ENCODE data around the gene LUM.
"Not testable (repeated sequence)": the region's sequence is repeated elsewhere in the genome, so short reads cannot be mapped to it uniquely, and the experiment has no call there.

Gene LUM

DNA sequence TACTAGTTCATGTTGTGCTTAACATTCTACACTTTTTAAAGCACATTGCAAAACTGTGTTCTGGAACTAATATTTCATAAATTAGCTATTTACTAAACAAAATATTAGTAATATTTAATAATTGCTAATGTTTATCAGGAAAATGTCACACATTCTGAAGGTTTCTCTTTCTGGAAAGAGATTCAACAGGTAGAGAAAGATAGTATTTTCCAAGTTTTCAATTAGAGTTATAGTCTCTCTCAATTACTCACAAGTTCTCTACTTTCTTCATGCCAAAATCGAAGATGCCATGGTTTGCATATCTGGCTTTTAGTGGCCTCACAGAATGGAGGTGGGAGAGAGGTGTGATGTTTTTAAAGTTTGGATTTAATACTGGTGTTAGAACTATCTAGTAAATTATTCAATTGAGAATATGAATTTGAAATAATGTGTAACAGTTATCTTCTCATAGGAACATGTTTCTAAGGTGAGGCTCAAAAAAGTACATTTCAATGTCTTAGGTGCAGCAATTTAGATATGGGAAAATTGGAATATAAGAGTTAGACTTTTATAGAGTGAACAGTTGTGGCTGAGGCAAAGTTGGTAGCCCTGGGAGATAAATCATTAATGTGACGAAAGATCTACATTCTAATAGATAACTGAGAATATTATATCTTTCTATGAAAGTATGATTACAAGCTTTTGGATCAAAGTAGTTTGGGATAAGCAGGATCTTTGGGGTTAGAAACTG lies 1.5 kb downstream of the LUM start:
- DNase-seq (ENCODE audit: low read depth, low spot score), result no peak

DNA sequence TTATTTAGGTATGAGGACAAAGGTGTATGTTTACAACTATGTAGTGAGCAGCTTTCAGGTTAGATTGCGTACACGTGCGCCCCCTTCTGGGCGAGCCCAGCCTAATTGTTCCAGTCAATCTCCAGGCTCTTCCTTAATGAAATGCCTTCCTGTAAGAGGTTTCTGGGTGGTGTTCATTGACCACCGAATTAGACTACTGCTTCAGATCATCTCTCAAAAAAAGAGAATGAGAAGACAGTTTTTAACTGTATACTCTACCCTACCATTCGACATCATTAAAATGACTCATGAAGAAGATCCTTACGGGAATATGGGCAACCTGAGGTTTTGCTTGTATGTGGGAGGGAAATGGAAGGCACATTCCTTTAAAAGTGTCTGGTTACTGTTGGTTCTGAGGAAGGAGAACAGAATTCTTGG lies 2.1 kb downstream of the LUM start:
- no peak for DNase-seq (ENCODE audit: low read depth, low spot score)

DNA sequence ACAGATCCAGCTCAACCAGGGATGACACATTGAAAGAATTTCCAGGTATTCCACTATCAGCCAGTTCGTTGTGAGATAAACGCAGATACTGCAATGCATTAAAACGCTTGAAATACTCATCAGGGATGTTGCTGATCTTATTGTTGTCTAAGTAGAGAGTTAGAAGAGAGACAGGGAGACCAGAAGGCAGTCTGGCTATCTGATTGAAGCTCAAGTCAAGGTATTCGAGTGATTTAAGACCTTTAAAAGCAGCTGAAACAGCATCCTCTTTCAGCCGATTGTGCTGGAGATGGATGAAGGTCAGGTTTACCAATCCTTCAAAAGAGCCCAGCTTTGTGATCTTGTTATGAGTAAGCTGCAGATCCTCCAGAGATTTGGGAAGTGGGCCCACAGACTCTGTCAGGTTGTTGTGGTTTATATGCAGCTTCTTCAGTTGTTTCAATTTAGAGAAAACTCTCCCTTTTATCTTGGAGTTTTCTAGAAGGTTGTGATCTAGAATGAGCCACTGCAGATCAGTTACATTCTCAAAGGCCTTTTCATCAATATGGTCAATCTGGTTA lies 3.0 kb downstream of the LUM start:
- no peak for DNase-seq (ENCODE audit: low read depth, low spot score)

DNA sequence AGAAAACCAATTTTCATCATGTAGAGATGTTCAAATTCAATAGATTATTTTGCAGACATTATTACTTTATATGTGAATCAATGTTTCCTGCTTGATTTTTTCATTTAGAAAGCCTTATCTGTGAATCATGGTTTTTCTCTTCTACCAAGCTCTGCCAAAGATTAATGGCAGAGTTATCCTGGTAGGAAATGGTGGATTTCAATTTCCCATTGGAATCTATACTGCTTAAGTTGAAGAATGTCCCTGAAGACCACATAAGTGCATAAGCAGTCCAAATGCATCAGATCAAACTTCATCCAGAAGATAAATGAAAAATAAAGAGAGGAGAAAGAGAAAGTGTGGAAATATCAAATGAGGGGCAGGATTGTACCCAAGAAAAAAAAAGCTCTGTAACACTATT lies 5.0 kb downstream of the LUM start:
- no peak for DNase-seq (ENCODE audit: low read depth, low spot score)

- DNase-seq (ENCODE audit: low read depth, low spot score), result no peak
Measured at GRCh38 chr12:91105807-91106206, 5.5 kb downstream of the LUM start.

- DNase-seq (ENCODE audit: low read depth, low spot score), result no peak
Measured at GRCh38 chr12:91104812-91105466, 6.4 kb downstream of the LUM start.

DNA sequence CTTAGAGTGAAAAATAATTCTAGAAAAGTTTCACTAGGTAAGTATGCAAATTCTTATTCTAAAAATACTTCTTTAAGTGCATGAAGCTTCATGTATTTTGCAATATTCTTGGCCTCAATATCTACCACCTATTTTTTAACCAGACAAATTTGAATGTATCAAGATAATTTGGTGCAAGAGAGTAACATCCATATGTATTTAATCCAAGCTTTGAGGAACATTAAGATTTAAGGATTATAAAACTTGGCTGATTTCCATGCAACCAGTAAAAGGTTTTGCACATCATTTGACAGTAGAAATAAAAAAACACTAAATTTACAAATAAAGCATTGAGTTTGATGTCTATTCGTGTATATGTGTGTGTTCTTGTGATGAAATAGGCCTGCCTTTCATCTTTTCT lies 7.7 kb downstream of the LUM start:
- no peak for DNase-seq (ENCODE audit: low read depth, low spot score)

GRCh38 chr12:91103101-91103500 lies 8.2 kb downstream of the LUM start:
- DNase-seq (ENCODE audit: low read depth, low spot score), result no peak

- DNase-seq (ENCODE audit: low read depth, low spot score), result no peak
Measured at GRCh38 chr12:91100906-91101305, 10.4 kb downstream of the LUM start.

GRCh38 chr12:91099836-91100235 lies 11.5 kb downstream of the LUM start:
- DNase-seq (ENCODE audit: low read depth, low spot score), result no peak

- DNase-seq (ENCODE audit: low read depth, low spot score), result no peak
Measured at GRCh38 chr12:91099341-91099740, 12.0 kb downstream of the LUM start.

- no peak for DNase-seq (ENCODE audit: low read depth, low spot score)
Measured at GRCh38 chr12:91098941-91099340, 12.4 kb downstream of the LUM start.

DNA sequence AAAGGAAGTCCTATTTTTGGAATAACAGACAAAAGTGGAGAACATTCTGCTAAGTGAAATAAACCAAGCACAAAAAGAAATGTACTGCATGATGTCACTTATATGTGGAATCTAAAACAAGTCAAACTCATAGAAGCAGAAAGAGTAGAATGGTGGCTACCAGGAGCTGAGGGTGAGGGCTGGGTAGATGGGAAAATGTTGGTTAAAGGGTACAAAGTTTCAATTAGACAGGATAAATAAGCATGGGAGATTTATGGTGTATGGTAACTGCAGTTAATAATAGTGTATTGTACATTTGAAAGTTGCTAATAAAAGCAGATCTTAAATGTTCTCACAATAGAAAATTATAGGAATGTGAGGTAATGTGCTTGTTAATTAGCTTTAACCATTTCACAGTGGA lies 12.8 kb downstream of the LUM start:
- no peak for DNase-seq (ENCODE audit: low read depth, low spot score)

GRCh38 chr12:91094957-91095356 lies 16.3 kb downstream of the LUM start:
- DNase-seq (ENCODE audit: low read depth, low spot score), result no peak

GRCh38 chr12:91094032-91094662 lies 17.1 kb downstream of the LUM start:
- DNase-seq (ENCODE audit: low read depth, low spot score), result no peak

GRCh38 chr12:91093341-91093740 lies 18.0 kb downstream of the LUM start:
- DNase-seq (ENCODE audit: low read depth, low spot score), result no peak

GRCh38 chr12:91091916-91092715 lies 19.2 kb downstream of the LUM start:
- DNase-seq (ENCODE audit: low read depth, low spot score), result no peak

GRCh38 chr12:91089953-91090352 lies 21.3 kb downstream of the LUM start:
- not testable (repeated sequence) for DNase-seq (ENCODE audit: low read depth, low spot score)

- no peak for DNase-seq (ENCODE audit: low read depth, low spot score)
Measured at GRCh38 chr12:91080041-91080440, 31.3 kb downstream of the LUM start.

DNA sequence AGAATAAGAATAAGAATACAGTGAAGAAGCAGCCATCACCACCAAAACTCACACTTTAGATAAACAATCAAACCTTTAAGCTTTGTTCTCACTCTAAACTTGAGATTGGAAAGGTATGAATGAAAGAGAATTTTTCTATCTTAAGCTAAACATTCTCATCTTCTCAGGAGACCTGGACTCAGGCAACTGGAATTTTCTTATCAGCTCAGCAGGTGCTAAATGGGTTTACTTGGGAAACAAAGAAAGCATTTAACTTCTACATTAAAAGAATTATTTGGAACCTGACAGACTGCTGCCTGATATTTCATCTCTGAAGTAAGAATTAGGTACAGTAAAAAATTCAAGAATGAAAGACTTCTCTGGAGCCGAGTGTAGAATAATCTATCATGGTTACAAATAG lies 32.8 kb downstream of the LUM start:
- DNase-seq (ENCODE audit: low read depth, low spot score), result no peak

DNA sequence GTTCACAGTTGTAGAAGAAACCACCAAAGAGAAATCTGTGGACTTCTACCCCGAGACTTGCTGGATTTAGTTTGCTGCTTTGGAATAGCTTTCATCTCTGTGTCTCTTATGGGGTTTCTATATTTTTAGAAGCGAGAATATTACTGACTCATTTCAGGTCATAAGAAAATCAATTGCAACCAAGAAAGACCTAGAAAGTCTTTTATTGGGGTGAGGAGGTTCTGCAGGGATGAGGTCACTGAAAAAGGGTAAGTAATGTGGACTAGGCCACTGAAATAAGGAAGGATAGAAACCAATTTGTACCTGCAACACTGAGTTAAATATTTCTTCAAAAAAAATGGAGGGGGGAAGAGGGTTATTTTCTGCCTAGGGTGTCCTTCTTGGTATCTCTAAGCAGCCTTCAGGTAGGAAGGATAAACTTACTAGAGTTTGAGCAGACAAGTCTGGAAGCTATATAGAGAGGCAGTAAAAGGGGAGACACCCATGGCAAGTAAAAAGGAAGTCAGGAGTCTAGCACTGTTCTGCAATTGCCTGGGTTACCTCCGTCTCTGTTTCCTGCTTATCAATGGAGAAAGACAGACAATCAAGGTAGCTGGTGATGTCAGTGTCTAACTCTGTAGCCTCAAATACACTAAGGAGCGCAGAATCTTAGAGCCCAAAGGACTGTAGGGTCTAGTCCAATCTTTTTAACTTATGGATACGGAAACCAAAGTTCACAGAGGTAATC lies 33.9 kb downstream of the LUM start:
- no peak for DNase-seq (ENCODE audit: low read depth, low spot score)

Data from activated naive CD8-positive, alpha-beta T cell treated with anti-CD3 and anti-CD28 coated beads, Interleukin-2, amount 50 U/mL, for 16 hours (primary cell).